GM12878 (cell line): ENCODE data around the gene PRR35. TPM values are rescaled to one million over a fixed set of nuclear protein-coding genes. Genes with fewer than 3 reads are reported as not detected.

Experiments
- ATAC-seq: fragments of 200-7000 bp; cut with Tn5 transposase; 3 replicates; pipeline ENCODE4 v1.9.1; 2020; ENCODE audit warnings: mild to moderate bottlenecking, moderate library complexity
- BruUV-seq: library from RNA; stranded (reverse); fragments of 400-500 nt; replicated peaks from 2 replicates; lab custom pipeline; 2021; lab: Mats Ljungman, UMichigan
- CTCF ChIA-PET: fragments of 300-600 bp; sonication (Branson Sonifier 250); formaldehyde crosslinking; extraction: SDS; loops from one replicate; lab custom pipeline; 2021; ENCODE audit warnings: inconsistent platforms; lab: Yijun Ruan, JAX
- POLR2A ChIA-PET: fragments of 350-600 bp; formaldehyde crosslinking; extraction: SDS; loops from one replicate; lab custom pipeline; 2021; ENCODE audit warnings: inconsistent platforms; lab: Charles Lee
- RAD21 ChIA-PET: fragments of 300-600 bp; sonication (Branson Sonifier 250); formaldehyde crosslinking; loops from one replicate; lab custom pipeline; 2023; ENCODE audit warnings: antibody characterized with exemption; ENCODE audit not compliant: unreplicated experiment; lab: Charles Lee
- SMC1A ChIA-PET: fragments of 300-600 bp; sonication (Branson Sonifier 250); formaldehyde crosslinking; loops from one replicate; lab custom pipeline; 2023; ENCODE audit not compliant: unreplicated experiment, uncharacterized antibody; lab: Charles Lee
- DNase-seq: peaks from one replicate; pipeline ENCODE4 v3.0.0-alpha.2; 2011; ENCODE audit warnings: low read depth, low spot score
- FAIRE-seq: peaks from 3 replicates; lab custom pipeline; 2011; peaks lifted over from hg19 to GRCh38; lab: Jason Lieb, UNC
- H2AFZ ChIP-seq: 2 replicates; pipeline ENCODE4 v1.6.0; 2011; ENCODE audit warnings: low read depth, low read length, control low read depth; ENCODE audit not compliant: control insufficient read depth
- H3K27ac ChIP-seq: 2 replicates; pipeline ENCODE4 v1.5.1; 2011; ENCODE audit warnings: control low read depth; ENCODE audit not compliant: control insufficient read depth, insufficient read depth
- H3K27me3 ChIP-seq, 2 experiments: replicated peaks in 1 of 2; 2 replicates each; pipeline versions ENCODE4 v1.6.0 to v1.6.1; 2011; ENCODE audit warnings: low read length in 1 of 2; ENCODE audit not compliant: control insufficient read depth in 2 of 2, insufficient read depth in 2 of 2
- H3K36me3 ChIP-seq, 2 experiments: 2 replicates each; pipeline ENCODE4 v1.5.1; 2011; ENCODE audit warnings: low read length in 1 of 2; ENCODE audit not compliant: control insufficient read depth in 2 of 2, insufficient read depth in 2 of 2
- H3K4me1 ChIP-seq: 2 replicates; pipeline ENCODE4 v1.6.1; 2011; ENCODE audit warnings: mild to moderate bottlenecking, low read length, moderate library complexity, mixed read lengths; ENCODE audit not compliant: control insufficient read depth, insufficient read depth
- H3K4me2 ChIP-seq: 2 replicates; pipeline ENCODE4 v1.6.0; 2011; ENCODE audit warnings: control low read depth; ENCODE audit not compliant: control insufficient read depth, insufficient read depth
- H3K4me3 ChIP-seq: fragments of 200-600 bp; sonication (generic); 2 replicates; pipeline ENCODE4 v1.5.1; 2016
- H3K79me2 ChIP-seq: 2 replicates; pipeline ENCODE4 v1.6.0; 2011; ENCODE audit warnings: low read length; ENCODE audit not compliant: control insufficient read depth, insufficient read depth
- H3K9ac ChIP-seq: 2 replicates; pipeline ENCODE4 v1.8.0; 2011; ENCODE audit warnings: low read length, control low read depth, mixed read lengths; ENCODE audit not compliant: control insufficient read depth, insufficient read depth
- H3K9me3 ChIP-seq: replicated peaks from 3 replicates; pipeline ENCODE4 v1.5.1; 2011; ENCODE audit warnings: mild to moderate bottlenecking, low read length; ENCODE audit not compliant: control insufficient read depth, insufficient read depth
- H4K20me1 ChIP-seq: 2 replicates; pipeline ENCODE4 v1.6.0; 2011; ENCODE audit not compliant: control insufficient read depth, insufficient read depth
- ATF7 ChIP-seq: fragments of 450-650 bp; IDR thresholded peaks from 2 replicates; pipeline ENCODE4 v1.6.1; 2016; ENCODE audit warnings: low read depth, mild to moderate bottlenecking
- CHD1 ChIP-seq: IDR thresholded peaks from 2 replicates; pipeline ENCODE4 v1.6.1; 2012; ENCODE audit warnings: low read depth, low read length, improper control_type of control experiment
- CUX1 ChIP-seq: IDR thresholded peaks from 2 replicates; pipeline ENCODE4 v1.6.1; 2012; ENCODE audit warnings: improper control_type of control experiment, low read depth, low read length; ENCODE audit not compliant: insufficient replicate concordance
- HSF1 ChIP-seq: fragments of 150-350 bp; IDR thresholded peaks from 2 replicates; pipeline ENCODE4 v1.6.1; 2014; ENCODE audit warnings: mild to moderate bottlenecking, low read depth, low read length
- IRF4 ChIP-seq: IDR thresholded peaks from 2 replicates; pipeline ENCODE4 v1.6.1; 2011; ENCODE audit warnings: low read depth, low read length
- KLF5 ChIP-seq: fragments of 450-650 bp; IDR thresholded peaks from 2 replicates; pipeline ENCODE4 v1.6.1; 2014; ENCODE audit warnings: mild to moderate bottlenecking; ENCODE audit not compliant: partially characterized antibody
- MEF2A ChIP-seq: IDR thresholded peaks from 2 replicates; pipeline ENCODE4 v1.6.1; 2011; ENCODE audit warnings: low read depth, mild to moderate bottlenecking, low read length, moderate library complexity; ENCODE audit not compliant: insufficient read depth
- MLLT1 ChIP-seq: fragments of 450-650 bp; IDR thresholded peaks from 2 replicates; pipeline ENCODE4 v1.6.1; 2016; ENCODE audit warnings: mild to moderate bottlenecking
- NRF1 ChIP-seq: conservative IDR thresholded peaks from 2 replicates; pipeline ENCODE4 v1.6.1; 2011; ENCODE audit warnings: mild to moderate bottlenecking, low read depth, low read length, improper control_type of control experiment
- RAD51 ChIP-seq: fragments of 450-650 bp; IDR thresholded peaks from 2 replicates; pipeline ENCODE4 v1.6.1; 2016; ENCODE audit warnings: moderate library complexity, mild to moderate bottlenecking, inconsistent platforms
- RELA ChIP-seq: fragments of 450-650 bp; IDR thresholded peaks from 2 replicates; pipeline ENCODE4 v1.8.0; 2014; ENCODE audit warnings: borderline replicate concordance; ENCODE audit not compliant: partially characterized antibody
- RFX5 ChIP-seq: IDR thresholded peaks from 2 replicates; pipeline ENCODE4 v1.6.1; 2011; ENCODE audit warnings: low read depth, low read length, improper control_type of control experiment
- SIX5 ChIP-seq: IDR thresholded peaks from 2 replicates; pipeline ENCODE4 v1.6.1; 2011; ENCODE audit warnings: mild to moderate bottlenecking, low read depth, low read length, moderate library complexity; ENCODE audit not compliant: severe bottlenecking
- ZBED1 ChIP-seq: IDR thresholded peaks from 2 replicates; pipeline ENCODE4 v1.6.1; 2016; ENCODE audit warnings: borderline replicate concordance
- ZNF274 ChIP-seq: IDR thresholded peaks from one replicate; pipeline ENCODE4 v1.8.0; 2011; ENCODE audit not compliant: insufficient read length, insufficient read depth
- WGBS: methylation state at CpG from one replicate; pipeline ENCODE4 v1.1.6; 2016; ENCODE audit warnings: low lambda C conversion rate; ENCODE audit not compliant: insufficient replicate concordance, insufficient coverage; ENCODE audit errors: missing lambda C conversion rate; 5-methylcytosine and 5-hydroxymethylcytosine counted together
- in situ Hi-C: fragments of 300-500 bp; cut with MboI; formaldehyde crosslinking; loops from 9 replicates; pipeline ENCODE4 v1.14.3; 2018; ENCODE audit warnings: mixed read lengths
- intact Hi-C: fragments of 100-400 bp; cut with micrococcal nuclease; formaldehyde crosslinking; loops from one replicate; pipeline ENCODE4 v1.14.2; 2022; ENCODE audit not compliant: unreplicated experiment
- polyA plus RNA-seq, 11 experiments: library from polyadenylated mRNA; depleted of rRNA in 4 of 11; unstranded in 6 of 11; stranded (reverse) in 5 of 11; fragments of >200 nt; fragmentation: Nextera tagmentation in 4 of 11; fragmentation: Illumina TruSeq in 1 of 11; extraction: Ambion mirVana in 4 of 11; extraction: Trizol in 1 of 11; gene quantifications; 1 replicate in 1 of 11; 2 replicates in 10 of 11; pipeline versions ENCODE4 v1.2.1 to v1.2.3, GENCODE V29; 2011 to 2016; ENCODE audit warnings: inconsistent platforms in 2 of 11, missing spikeins in 2 of 11, low read depth in 1 of 11
- total RNA-seq, 4 experiments: library from RNA; depleted of rRNA in 3 of 4; stranded (reverse); fragments of >200 nt in 3 of 4; fragmentation: Illumina TruSeq in 1 of 4; extraction: Trizol in 1 of 4; gene quantifications; 2 replicates each; pipeline versions ENCODE4 v1.2.1 to v1.2.3, GENCODE V29; 2013 to 2021

Gene PRR35
- total and polyA plus RNA-seq, 10 of the 15 experiments (the other 5 are each of a cell fraction or from before 2014, with no cell fraction given) = not detected

- TF ChIP-seq CUX1 = no peak
- no peak for TF ChIP-seq RFX5
- TF ChIP-seq SIX5 = no peak
- TF ChIP-seq RAD51 = no peak
- TF ChIP-seq IRF4 = no peak
- TF ChIP-seq MEF2A = no peak
Measured at GRCh38 chr16:593406-593805, 33.2 kb downstream of the PRR35 start (continued).

DNA sequence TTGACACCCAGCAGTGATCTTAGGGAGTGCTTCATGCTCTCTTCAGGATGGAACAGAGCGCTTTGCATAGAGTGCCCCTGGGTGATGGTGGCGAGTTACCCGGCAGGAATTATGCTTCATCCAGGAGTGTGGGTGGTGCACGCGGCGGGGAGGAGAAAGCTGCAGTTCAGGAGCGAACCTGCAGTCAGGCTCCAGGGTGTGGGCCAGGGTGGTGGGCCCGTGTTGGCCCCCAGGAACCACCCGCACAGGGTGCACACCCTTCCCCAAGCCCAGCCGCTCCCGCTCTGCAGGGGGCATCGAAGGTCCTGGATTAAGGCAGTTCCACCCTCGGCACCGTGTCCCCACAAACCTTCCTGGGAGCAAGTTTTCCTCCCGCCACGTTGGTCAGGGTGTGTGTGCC lies 33.6 kb downstream of the PRR35 start:
- no TSS peak for BruUV-seq
- no peaks in the 10 kb centered on the region for H3K27me3 ChIP-seq
- H3K27ac ChIP-seq = no peak overlapping the region
- intact Hi-C loops (no loop called here), in situ Hi-C loops (no loop called here)
- H4K20me1 ChIP-seq = no peaks in the 10 kb centered on the region
- no peaks in the 10 kb centered on the region for H3K9me3 ChIP-seq
- H3K36me3 ChIP-seq = no peaks in the 10 kb centered on the region
- no peak overlapping the region for H3K4me3 ChIP-seq
- 72% methylated on average over 16 of the region's 16 CpGs for WGBS
- POLR2A ChIA-PET = no interaction called here
- ATAC-seq (no peak), FAIRE-seq (no peak), DNase-seq (no peak)
- CTCF ChIA-PET = no interaction called here
- RAD21 ChIA-PET = no interaction called here
- peaks cover 11% of the 10 kb centered on the region for H3K79me2 ChIP-seq
- SMC1A ChIA-PET = no interaction called here
- H3K9ac ChIP-seq = no peak overlapping the region
- no peak overlapping the region for H2AFZ ChIP-seq
- H3K4me1 ChIP-seq = peaks cover 8% of the 10 kb centered on the region
- no peak overlapping the region for H3K4me2 ChIP-seq
- TF ChIP-seq ZNF274 (no peak), NRF1 (no peak), ATF7 (no peak), ZBED1 (no peak), MLLT1 (no peak), HSF1 (no peak), RELA (no peak), CHD1 (no peak), KLF5 (no peak)
